ENCODE results near the gene GAB2. TPM values are rescaled to one million over a fixed set of nuclear protein-coding genes. Genes with fewer than 3 reads are reported as not detected.

The GAB2 gene
- total and polyA plus RNA-seq, 2 of the 4 experiments (the other 2 are of a cell fraction) = 3.3 to 5.9 TPM

DNA sequence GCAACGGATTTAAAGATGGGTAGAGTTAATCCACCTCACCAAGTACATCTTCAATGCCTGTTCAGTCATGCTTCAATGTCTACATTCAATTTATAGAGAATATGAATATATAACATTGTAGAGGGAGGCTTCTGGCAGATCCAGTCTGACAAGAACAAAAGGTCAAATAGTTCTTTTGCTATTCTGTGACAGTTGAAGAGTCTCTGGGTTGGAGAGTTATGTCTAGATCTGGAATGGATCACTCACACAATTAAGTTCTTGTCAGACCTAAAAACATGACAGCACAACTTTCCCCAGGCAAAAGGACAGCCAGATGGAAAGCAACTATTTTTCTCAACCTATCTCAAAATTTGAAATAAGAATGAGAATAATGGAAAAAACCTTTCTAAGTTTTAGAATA lies 15.3 kb upstream of the GAB2 start:
- dilution Hi-C loops (cut with HindIII; ENCODE audit: low sequenced_read_pairs, unreplicated experiment) (no loop called here), in situ Hi-C loops (cut with MboI; ENCODE audit: low sequenced_read_pairs) (no loop called here), intact Hi-C loops (cut with micrococcal nuclease) (loop anchor here (5.0 kb wide), 1 partner anchor 64 kb away; no protein-coding TSS in a partner anchor)
- Histone ChIP-seq H2AFZ (replicated peaks; ENCODE audit: low read length, poor library complexity) (no peak overlapping the region), H3K9ac (ENCODE audit: low read depth, low read length) (no peak overlapping the region), H2BK15ac (ENCODE audit: low read depth, low read length) (no peak overlapping the region), H3K4me3 (ENCODE audit: insufficient read depth, low read depth, low read length) (no peak overlapping the region), H3K9me3 (ENCODE audit: control insufficient read depth, insufficient read depth, low read length) (no peaks in the 10 kb centered on the region), H2BK120ac (ENCODE audit: low read depth, low read length) (no peak overlapping the region), H3K56ac (ENCODE audit: extremely low read depth, insufficient read depth, low read length) (no peak overlapping the region), H3K36me3 (ENCODE audit: control insufficient read depth, insufficient read depth, low read length) (peaks cover 2% of the 10 kb centered on the region; the same call in 1 of the 2 replicates), H4K5ac (ENCODE audit: low read depth, low read length) (no peak overlapping the region), H3K27ac (ENCODE audit: insufficient read depth, low read length) (no peak overlapping the region), H4K91ac (ENCODE audit: insufficient read depth, low read depth, low read length) (no peak overlapping the region), H3K14ac (replicated peaks; ENCODE audit: low read depth, low read length) (no peak overlapping the region), H3K79me1 (ENCODE audit: low read depth in 1 of 2, low read length in 2 of 2) (no peaks in the 10 kb centered on the region), H4K20me1 (ENCODE audit: insufficient read depth, low read length) (no peaks in the 10 kb centered on the region), H4K8ac (ENCODE audit: low read depth in 2 of 2, low read length in 2 of 2) (no peak overlapping the region), H3K4me1 (ENCODE audit: control insufficient read depth, insufficient read depth, low read length) (0 out of 2 replicates have a peak, but pooled peaks cover 2% of the 10 kb centered on the region), H2AK9ac (replicated peaks; ENCODE audit: low read depth, low read length, poor library complexity) (no peak overlapping the region), H3K4me2 (ENCODE audit: low read depth, low read length) (no peak overlapping the region), H2BK5ac (ENCODE audit: low read depth, low read length, poor library complexity, severe bottlenecking) (no peak overlapping the region), H2BK20ac (ENCODE audit: low read depth, low read length) (no peak overlapping the region), H2AK5ac (ENCODE audit: low read depth, low read length) (no peak overlapping the region), H3K4ac (ENCODE audit: low read depth, low read length) (no peak overlapping the region), H3K23ac (ENCODE audit: low read depth, low read length) (no peak overlapping the region), H3K27me3 (ENCODE audit: control insufficient read depth, insufficient read depth, low read length) (no peaks in the 10 kb centered on the region), H3K9me1 (ENCODE audit: insufficient read depth, low read length) (no peaks in the 10 kb centered on the region), H3K18ac (ENCODE audit: low read depth, low read length) (no peak overlapping the region)
- TF ChIP-seq FOS (IDR thresholded peaks at IDR 0.05; ENCODE audit: low read depth, low read length) (no peak), MAFK (IDR thresholded peaks at IDR 0.05; ENCODE audit: low read depth, low read length) (no peak), RAD21 (IDR thresholded peaks at IDR 0.05; ENCODE audit: low read length) (no peak), CHD1 (IDR thresholded peaks at IDR 0.05; ENCODE audit: low read depth, low read length) (no peak), RFX5 (IDR thresholded peaks at IDR 0.05; ENCODE audit: low read depth, low read length) (no peak), ELK1 (IDR thresholded peaks at IDR 0.05; ENCODE audit: borderline replicate concordance, low read depth, low read length) (no peak), RCOR1 (IDR thresholded peaks at IDR 0.05; ENCODE audit: insufficient replicate concordance, low read length) (no peak), MAZ (IDR thresholded peaks at IDR 0.05; ENCODE audit: borderline replicate concordance, low read depth, low read length) (no peak), NFE2L2 (IDR thresholded peaks at IDR 0.05; ENCODE audit: low read depth, low read length) (no peak), POLR2A (IDR thresholded peaks at IDR 0.05; ENCODE audit: low read depth, low read length) (no peak), CTCF (conservative IDR thresholded peaks at IDR 0.05; ENCODE audit: low read depth, low read length) (no peak), SMC3 (IDR thresholded peaks at IDR 0.05; ENCODE audit: low read depth, low read length) (no peak), BHLHE40 (IDR thresholded peaks at IDR 0.05; ENCODE audit: low read depth, low read length) (no peak), MXI1 (IDR thresholded peaks at IDR 0.05; ENCODE audit: borderline replicate concordance, low read depth, low read length) (no peak)
- TF ChIP-seq, protein P1, sequence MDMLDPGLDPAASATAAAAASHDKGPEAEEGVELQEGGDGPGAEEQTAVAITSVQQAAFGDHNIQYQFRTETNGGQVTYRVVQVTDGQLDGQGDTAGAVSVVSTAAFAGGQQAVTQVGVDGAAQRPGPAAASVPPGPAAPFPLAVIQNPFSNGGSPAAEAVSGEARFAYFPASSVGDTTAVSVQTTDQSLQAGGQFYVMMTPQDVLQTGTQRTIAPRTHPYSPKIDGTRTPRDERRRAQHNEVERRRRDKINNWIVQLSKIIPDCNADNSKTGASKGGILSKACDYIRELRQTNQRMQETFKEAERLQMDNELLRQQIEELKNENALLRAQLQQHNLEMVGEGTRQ (IDR thresholded peaks at IDR 0.05; ENCODE audit: low read depth, low read length) = no peak
- WGBS, 2 experiments (ENCODE audit: extremely low coverage in 2 of 2, insufficient read length in 1 of 2) = no CpG with 5 or more reads among the region's 1 CpG
- CTCF ChIA-PET = interaction anchor here (0.6 kb wide), 1 partner anchor 105 kb away, joined by 3 read pairs; no protein-coding TSS in a partner anchor
- DNase-seq = no peak
- no TSS peak for BruUV-seq (replicated peaks)
- ATAC-seq (ENCODE audit: low read depth) = no peak
- POLR2A ChIA-PET (ENCODE audit: unreplicated experiment) = interaction anchor here (0.7 kb wide), 1 partner anchor 329 kb away, joined by 17 read pairs; no protein-coding TSS in a partner anchor

Measured in IMR-90 (cell line).